Fibroblast of mammary gland (primary cell): ENCODE results near the gene SLC9A8.

Experiments
- DNase-seq: peaks from one replicate; pipeline ENCODE4 v3.0.0-alpha.2; 2010; ENCODE audit warnings: low read depth
- H3K4me3 ChIP-seq: 2 replicates; pipeline ENCODE4 v1.5.1; 2011; ENCODE audit warnings: low read depth, mild to moderate bottlenecking, low read length, moderate library complexity; ENCODE audit not compliant: control insufficient read depth
- CTCF ChIP-seq: conservative IDR thresholded peaks from 2 replicates; pipeline ENCODE4 v1.5.1; 2011; ENCODE audit warnings: low read depth, low read length, inconsistent platforms; ENCODE audit not compliant: control insufficient read depth, insufficient read depth

Gene SLC9A8

DNA sequence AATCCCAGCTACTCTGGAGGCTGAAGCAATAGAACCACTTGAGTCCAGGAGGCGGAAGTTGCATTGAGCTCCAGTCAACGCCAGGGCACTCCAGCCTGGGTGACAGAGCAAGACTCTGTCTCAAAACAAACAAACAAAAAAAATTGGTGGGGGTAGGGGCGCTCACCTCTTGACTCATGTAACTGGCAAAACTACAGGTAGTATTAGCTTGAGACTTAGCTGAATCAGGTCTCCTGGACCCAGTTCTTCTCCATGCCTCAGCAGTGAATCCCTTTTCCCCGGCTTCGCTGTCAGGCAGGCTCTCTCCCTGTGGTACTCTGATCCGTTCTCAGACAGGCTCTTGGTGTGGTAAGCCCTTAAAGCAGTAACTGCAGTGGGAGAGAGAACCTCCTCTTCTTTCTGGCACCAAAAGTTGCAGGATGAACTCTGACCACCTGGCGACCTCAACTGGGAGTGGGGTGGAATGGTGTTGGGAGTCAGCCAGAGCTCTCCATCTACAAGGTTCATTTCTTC, 12.9 kb downstream of the SLC9A8 start:
- DNase-seq: no peak
- TF ChIP-seq CTCF: no peak
- no peak overlapping the region for H3K4me3 ChIP-seq

- no peak for DNase-seq
- TF ChIP-seq CTCF: no peak
Observed at GRCh38 chr20:49831022-49831769, 18.6 kb downstream of the SLC9A8 start.

GRCh38 chr20:49831770-49832631, 19.4 kb downstream of the SLC9A8 start:
- DNase-seq: no peak
- TF ChIP-seq CTCF: no peak
- no peak overlapping the region for H3K4me3 ChIP-seq

More at GRCh38 chr20:49831022-49831769, 18.6 kb downstream of the SLC9A8 start:
- H3K4me3 ChIP-seq: no peak overlapping the region

- H3K4me3 ChIP-seq: no peak overlapping the region
- TF ChIP-seq CTCF: no peak
- peak; percentile 60 for DNase-seq
Observed at GRCh38 chr20:49832632-49833327, 20.2 kb downstream of the SLC9A8 start.

GRCh38 chr20:49833483-49833882, 20.9 kb downstream of the SLC9A8 start:
- TF ChIP-seq CTCF: no peak
- H3K4me3 ChIP-seq: no peak overlapping the region
- no peak for DNase-seq

GRCh38 chr20:49835031-49835430, 22.4 kb downstream of the SLC9A8 start:
- H3K4me3 ChIP-seq: no peak overlapping the region
- DNase-seq: no peak
- TF ChIP-seq CTCF: no peak
